Uterus (tissue), 4 donors: ENCODE results near the gene PSME2. TPM values are rescaled to one million over a fixed set of nuclear protein-coding genes. Genes with fewer than 3 reads are reported as not detected.
A peak's percentile ranks its signal among the peaks of the same experiment; 100 is the strongest.

ENCODE experiments used
- DNase-seq, 2 donors: peaks; one replicate each; pipeline ENCODE4 v3.0.0-alpha.2; 2019 to 2020
- H3K27ac ChIP-seq, 2 donors: fragments of 200-600 bp; sonication (generic); 1 replicate in 1 of 2; 2 replicates in 1 of 2; pipeline ENCODE4 v1.5.1; 2016 to 2018
- H3K27me3 ChIP-seq, 2 donors: fragments of 200-600 bp; sonication (generic); one replicate each; pipeline ENCODE4 v1.5.1; 2018 to 2019; ENCODE audit warnings: control low read depth in 1 of 2
- H3K36me3 ChIP-seq, 2 donors: fragments of 200-600 bp; sonication (generic); one replicate each; pipeline ENCODE4 v1.5.1; 2019; ENCODE audit warnings: control low read depth in 1 of 2
- H3K4me1 ChIP-seq, 2 donors: fragments of 200-600 bp; sonication (generic); one replicate each; pipeline ENCODE4 v1.5.1; 2018 to 2019; ENCODE audit warnings: control low read depth in 1 of 2
- H3K4me3 ChIP-seq, 2 donors: fragments of 200-600 bp; sonication (generic); 1 replicate in 1 of 2; 2 replicates in 1 of 2; pipeline ENCODE4 v1.5.1; 2018 to 2019; ENCODE audit warnings: mild to moderate bottlenecking in 1 of 2
- H3K9me3 ChIP-seq, 2 donors: fragments of 200-600 bp; sonication (generic); one replicate each; pipeline ENCODE4 v1.5.1; 2019; ENCODE audit warnings: control low read depth in 1 of 2
- POLR2A ChIP-seq, 2 donors: fragments of 450-650 bp; IDR thresholded peaks; one replicate each; pipeline ENCODE4 v1.6.1; 2016; ENCODE audit warnings: antibody characterized with exemption in 2 of 2, mild to moderate bottlenecking in 1 of 2, moderate library complexity in 1 of 2
- intact Hi-C: fragments of 100-400 bp; cut with DNase I; formaldehyde crosslinking; loops from one replicate; pipeline ENCODE4 v1.15.1; 2023; ENCODE audit warnings: low total_unique reads
- total RNA-seq, 4 donors: library from RNA; depleted of rRNA in 3 of 4; stranded (reverse); fragments of >200 nt in 3 of 4; gene quantifications; one replicate each; pipeline versions ENCODE4 v1.1.0 to v1.2.4, GENCODE V29; 2014 to 2023
- TF ChIP-seq, protein P1 (sequence below), 4 experiments: fragments of 200-600 bp in 2 of 4; fragments of 450-650 bp in 2 of 4; sonication (generic) in 2 of 4; IDR thresholded peaks; one replicate each; pipeline ENCODE4 v1.5.1; 2016 to 2019; ENCODE audit warnings: antibody characterized with exemption in 4 of 4, mild to moderate bottlenecking in 2 of 4, moderate library complexity in 1 of 4
- donor health status: DM: yes; HTN: yes; CAD: no.

The PSME2 gene
- total RNA-seq, 4 donors from 2014 or later = 16.9 to 113 (median 25.7) TPM

DNA sequence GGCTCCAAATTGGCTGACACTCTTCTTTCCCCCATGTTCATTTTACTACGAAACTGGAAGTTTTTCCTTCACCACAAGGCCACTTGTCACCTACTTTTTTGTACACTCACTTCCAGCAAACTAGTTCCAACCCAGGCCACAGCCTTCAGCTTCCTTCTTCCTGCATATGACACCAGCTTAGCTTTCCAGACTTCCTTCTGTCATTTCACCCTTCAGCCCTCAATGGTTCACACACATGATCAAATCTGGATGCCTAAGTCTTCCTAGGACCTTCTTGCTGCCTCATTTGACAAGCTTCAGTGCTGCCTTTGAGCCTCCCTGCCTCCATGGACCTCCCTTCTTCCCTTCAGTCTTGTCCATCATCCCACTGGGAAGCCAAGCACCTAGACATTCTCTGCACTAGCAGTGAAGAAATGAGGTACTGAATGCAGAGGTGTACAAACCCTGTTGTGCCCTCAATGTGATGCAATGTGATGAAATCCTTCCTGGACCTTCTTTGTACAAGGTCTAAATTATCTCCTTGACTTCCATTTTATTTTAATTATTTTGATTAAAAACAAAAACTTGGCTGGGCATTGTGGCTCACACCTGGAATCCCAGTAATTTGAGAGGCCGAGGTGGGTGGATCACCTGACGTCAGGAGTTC, 21.2 kb upstream of the PSME2 start:
- DNase-seq = no peak
- Histone ChIP-seq H3K4me1 (peaks cover 0 to 7% of the 10 kb centered on the region in 2 donors), H3K4me3 (no peak overlapping the region), H3K36me3 (no peaks in the 10 kb centered on the region), H3K9me3 (no peaks in the 10 kb centered on the region), H3K27me3 (no peaks in the 10 kb centered on the region), H3K27ac (no peak overlapping the region)
- intact Hi-C loops = no loop called here
- TF ChIP-seq, protein P1, sequence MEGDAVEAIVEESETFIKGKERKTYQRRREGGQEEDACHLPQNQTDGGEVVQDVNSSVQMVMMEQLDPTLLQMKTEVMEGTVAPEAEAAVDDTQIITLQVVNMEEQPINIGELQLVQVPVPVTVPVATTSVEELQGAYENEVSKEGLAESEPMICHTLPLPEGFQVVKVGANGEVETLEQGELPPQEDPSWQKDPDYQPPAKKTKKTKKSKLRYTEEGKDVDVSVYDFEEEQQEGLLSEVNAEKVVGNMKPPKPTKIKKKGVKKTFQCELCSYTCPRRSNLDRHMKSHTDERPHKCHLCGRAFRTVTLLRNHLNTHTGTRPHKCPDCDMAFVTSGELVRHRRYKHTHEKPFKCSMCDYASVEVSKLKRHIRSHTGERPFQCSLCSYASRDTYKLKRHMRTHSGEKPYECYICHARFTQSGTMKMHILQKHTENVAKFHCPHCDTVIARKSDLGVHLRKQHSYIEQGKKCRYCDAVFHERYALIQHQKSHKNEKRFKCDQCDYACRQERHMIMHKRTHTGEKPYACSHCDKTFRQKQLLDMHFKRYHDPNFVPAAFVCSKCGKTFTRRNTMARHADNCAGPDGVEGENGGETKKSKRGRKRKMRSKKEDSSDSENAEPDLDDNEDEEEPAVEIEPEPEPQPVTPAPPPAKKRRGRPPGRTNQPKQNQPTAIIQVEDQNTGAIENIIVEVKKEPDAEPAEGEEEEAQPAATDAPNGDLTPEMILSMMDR (IDR thresholded peaks at IDR 0.05) = no peak
- TF ChIP-seq POLR2A (IDR thresholded peaks at IDR 0.05) = no peak

DNA sequence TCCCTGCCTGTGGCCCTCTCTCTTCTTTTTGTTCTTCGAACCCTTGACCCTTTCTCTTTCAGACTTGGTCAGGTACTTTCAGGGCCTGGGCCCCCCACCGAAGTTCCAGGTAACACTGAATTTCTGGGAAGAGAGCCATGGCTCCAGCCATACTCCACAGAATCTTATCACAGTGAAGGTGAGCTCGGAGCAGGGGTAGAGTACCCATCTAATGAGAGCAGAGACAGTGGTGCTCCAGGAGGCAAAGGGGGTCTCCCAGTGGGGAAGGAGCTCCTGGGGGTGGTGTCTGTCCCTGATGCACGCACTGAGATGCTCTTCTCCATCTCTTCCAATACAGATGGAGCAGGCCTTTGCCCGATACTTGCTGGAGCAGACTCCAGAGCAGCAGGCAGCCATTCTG, 19.4 kb upstream of the PSME2 start:
- TF ChIP-seq, protein P1 (IDR thresholded peaks at IDR 0.05) = no peak
- no peak for TF ChIP-seq POLR2A (IDR thresholded peaks at IDR 0.05)
- intact Hi-C loops = no loop called here
- H3K27ac ChIP-seq = no peak overlapping the region
- H3K4me3 ChIP-seq = no peak overlapping the region
- peaks cover 7% of the 10 kb centered on the region in 2 donors for H3K4me1 ChIP-seq
- H3K27me3 ChIP-seq = no peaks in the 10 kb centered on the region
- no peaks in the 10 kb centered on the region for H3K36me3 ChIP-seq
- no peak for DNase-seq
- H3K9me3 ChIP-seq = no peaks in the 10 kb centered on the region

DNA sequence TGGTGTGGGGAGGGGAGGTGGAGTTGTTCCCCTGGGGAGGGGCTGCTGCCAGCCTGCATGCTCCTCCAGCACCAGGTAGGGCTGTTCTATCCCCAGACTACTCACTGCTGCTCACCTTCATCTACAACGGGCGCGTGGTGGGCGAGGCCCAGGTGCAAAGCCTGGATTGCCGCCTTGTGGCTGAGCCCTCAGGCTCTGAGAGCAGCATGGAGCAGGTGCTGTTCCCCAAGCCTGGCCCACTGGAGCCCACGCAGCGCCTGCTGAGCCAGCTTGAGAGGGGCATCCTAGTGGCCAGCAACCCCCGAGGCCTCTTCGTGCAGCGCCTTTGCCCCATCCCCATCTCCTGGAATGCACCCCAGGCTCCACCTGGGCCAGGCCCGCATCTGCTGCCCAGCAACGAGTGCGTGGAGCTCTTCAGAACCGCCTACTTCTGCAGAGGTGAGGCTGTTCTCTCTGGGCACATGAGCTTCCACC, 18.1 kb upstream of the PSME2 start:
- H3K36me3 ChIP-seq = no peaks in the 10 kb centered on the region
- intact Hi-C loops = no loop called here

DNA sequence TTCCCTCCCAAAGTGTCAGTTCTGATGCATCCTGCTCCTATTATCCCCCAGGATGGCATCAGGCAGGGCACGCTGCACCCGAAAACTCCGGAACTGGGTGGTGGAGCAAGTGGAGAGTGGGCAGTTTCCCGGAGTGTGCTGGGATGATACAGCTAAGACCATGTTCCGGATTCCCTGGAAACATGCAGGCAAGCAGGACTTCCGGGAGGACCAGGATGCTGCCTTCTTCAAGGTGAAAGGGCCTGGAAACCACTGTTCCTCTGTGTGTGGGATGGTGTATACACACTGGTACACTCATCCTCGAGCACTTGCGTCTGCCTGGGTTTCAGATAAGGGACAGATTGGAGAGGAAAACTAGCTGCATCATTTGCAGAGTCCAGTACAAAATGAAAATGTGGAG, 15.7 kb upstream of the PSME2 start:
- peak overlapping the region; percentile 88 to 98 for H3K27ac ChIP-seq
- H3K4me1 ChIP-seq = peaks cover 7% of the 10 kb centered on the region in 2 donors
- no peaks in the 10 kb centered on the region for H3K36me3 ChIP-seq
- H3K9me3 ChIP-seq = no peaks in the 10 kb centered on the region
- H3K4me3 ChIP-seq = peak overlapping the region; percentile 62 to 66
- intact Hi-C loops = no loop called here
- TF ChIP-seq, protein P1 (IDR thresholded peaks at IDR 0.05) = no peak
- TF ChIP-seq POLR2A (IDR thresholded peaks at IDR 0.05) = no peak
- no peaks in the 10 kb centered on the region for H3K27me3 ChIP-seq
- DNase-seq = no peak

More for the DNA sequence above, 18.1 kb upstream of the PSME2 start:
- TF ChIP-seq POLR2A (IDR thresholded peaks at IDR 0.05) = no peak
- no peaks in the 10 kb centered on the region for H3K9me3 ChIP-seq
- no peaks in the 10 kb centered on the region for H3K27me3 ChIP-seq
- no peak overlapping the region for H3K4me3 ChIP-seq
- no peak for DNase-seq
- peaks cover 7% of the 10 kb centered on the region in 2 donors for H3K4me1 ChIP-seq
- H3K27ac ChIP-seq = no peak overlapping the region

DNA sequence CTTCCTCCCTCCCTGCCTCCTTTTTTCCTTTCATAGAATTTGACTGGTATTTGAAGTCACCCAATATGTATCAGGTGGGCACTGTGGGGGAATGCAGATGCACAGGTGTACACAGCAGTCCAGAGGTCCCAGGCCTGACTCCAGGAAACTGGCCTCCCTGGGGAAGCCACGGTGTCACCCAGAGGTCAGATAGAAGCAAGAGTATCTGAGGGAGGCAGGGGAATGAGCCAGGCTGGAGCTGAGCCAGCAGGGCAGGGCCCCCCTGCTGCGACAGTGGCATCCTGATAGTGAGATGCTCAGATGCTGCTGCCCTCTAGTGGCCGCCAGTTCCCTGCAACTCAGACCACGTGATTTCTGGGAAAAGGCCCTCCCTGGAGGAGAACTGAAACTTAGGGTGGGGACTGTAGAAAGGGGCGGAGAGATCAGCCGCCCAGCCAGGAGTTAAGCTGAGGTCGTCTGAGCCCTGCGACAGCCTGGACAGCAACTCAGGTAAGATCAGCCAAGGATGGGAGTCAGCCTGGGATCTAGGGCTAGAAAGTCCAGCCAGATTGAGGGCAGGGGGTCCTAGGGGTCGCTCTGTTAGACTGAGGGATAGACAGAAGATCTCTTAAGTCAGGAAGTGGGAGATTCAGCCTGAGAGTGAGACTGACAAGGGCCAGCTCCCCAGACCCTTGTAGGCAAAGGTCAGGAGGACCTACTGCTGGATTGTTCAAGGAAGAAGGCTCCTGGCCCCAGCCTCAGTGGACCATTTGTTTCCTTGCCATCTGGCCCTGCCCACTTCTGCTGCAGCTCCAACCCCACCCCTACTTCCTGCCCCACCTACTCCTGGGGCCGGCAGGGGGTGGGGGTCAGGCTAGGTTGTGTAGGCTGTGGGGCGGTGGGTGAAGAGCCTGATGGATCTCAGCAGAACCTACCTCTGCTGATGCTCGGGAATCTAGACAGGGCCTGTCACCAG, 14.7 kb upstream of the PSME2 start, which contains the start of gene IRF9:
TSS of gene IRF9 (plus strand) at position 416 of the 955 bp plus-strand sequence. CDS start 880 bp downstream, outside the sequence.
- H3K27me3 ChIP-seq = no peaks in the 10 kb centered on the region
- H3K36me3 ChIP-seq = no peaks in the 10 kb centered on the region
- H3K9me3 ChIP-seq = no peaks in the 10 kb centered on the region
- peak within 1 kb of the TSS; percentile 88 to 98 for H3K27ac ChIP-seq
- DNase-seq = peak; percentile 96 to 98
- TF ChIP-seq, protein P1 (IDR thresholded peaks at IDR 0.05) = peak; percentile 93 to 98 (median 94)
- peak; percentile 51 to 57 for TF ChIP-seq POLR2A (IDR thresholded peaks at IDR 0.05)
- intact Hi-C loops = no loop called here
- H3K4me3 ChIP-seq = peak within 1 kb of the TSS; percentile 62 to 66
- H3K4me1 ChIP-seq = peaks cover 7% of the 10 kb centered on the region in 2 donors
